PC-3 (cell line): ENCODE results near the gene FBN2.

Experiments used
- EZH2 ChIP-seq: fragments of 300-600 bp; sonication (generic); IDR thresholded peaks from one replicate; pipeline ENCODE4 v1.6.1; 2017; ENCODE audit warnings: antibody characterized with exemption, mild to moderate bottlenecking, low read length; ENCODE audit not compliant: unreplicated experiment
- TF ChIP-seq, protein P1 (sequence below): fragments of 300-600 bp; sonication (generic); conservative IDR thresholded peaks from 2 replicates; pipeline ENCODE4 v1.5.1; 2017; ENCODE audit warnings: antibody characterized with exemption, low read depth, mild to moderate bottlenecking, low read length

DNA sequence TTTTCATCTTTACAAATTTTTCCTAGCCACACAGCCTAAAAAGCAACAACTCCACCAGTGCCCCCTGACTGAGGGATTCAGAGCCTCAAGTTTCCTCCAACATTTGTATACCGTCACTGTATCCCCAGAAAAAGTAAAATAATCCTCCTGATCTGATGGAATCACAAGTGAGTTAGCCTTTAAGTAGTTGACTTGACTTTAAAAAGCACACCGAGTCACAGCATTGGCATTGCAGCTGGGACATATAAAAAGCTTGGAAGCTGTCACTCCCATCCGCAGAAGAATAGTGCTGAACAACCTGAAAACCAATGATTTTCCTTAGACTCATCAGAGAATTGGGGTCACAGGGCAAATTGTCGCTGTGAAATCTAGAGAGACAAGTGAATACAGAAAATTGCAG lies 41.6 kb upstream of the FBN2 start:
- TF ChIP-seq, protein P1, sequence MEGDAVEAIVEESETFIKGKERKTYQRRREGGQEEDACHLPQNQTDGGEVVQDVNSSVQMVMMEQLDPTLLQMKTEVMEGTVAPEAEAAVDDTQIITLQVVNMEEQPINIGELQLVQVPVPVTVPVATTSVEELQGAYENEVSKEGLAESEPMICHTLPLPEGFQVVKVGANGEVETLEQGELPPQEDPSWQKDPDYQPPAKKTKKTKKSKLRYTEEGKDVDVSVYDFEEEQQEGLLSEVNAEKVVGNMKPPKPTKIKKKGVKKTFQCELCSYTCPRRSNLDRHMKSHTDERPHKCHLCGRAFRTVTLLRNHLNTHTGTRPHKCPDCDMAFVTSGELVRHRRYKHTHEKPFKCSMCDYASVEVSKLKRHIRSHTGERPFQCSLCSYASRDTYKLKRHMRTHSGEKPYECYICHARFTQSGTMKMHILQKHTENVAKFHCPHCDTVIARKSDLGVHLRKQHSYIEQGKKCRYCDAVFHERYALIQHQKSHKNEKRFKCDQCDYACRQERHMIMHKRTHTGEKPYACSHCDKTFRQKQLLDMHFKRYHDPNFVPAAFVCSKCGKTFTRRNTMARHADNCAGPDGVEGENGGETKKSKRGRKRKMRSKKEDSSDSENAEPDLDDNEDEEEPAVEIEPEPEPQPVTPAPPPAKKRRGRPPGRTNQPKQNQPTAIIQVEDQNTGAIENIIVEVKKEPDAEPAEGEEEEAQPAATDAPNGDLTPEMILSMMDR, result no peak
- TF ChIP-seq EZH2, result no peak
